ENCODE data around the gene SINHCAF. TPM values are rescaled to one million over a fixed set of nuclear protein-coding genes. Genes with fewer than 3 reads are reported as not detected.
A peak's percentile ranks its signal among the peaks of the same experiment; 100 is the strongest.
"Not testable (repeated sequence)": the region's sequence is repeated elsewhere in the genome, so short reads cannot be mapped to it uniquely, and the experiment has no call there.

SINHCAF gene, protein sequence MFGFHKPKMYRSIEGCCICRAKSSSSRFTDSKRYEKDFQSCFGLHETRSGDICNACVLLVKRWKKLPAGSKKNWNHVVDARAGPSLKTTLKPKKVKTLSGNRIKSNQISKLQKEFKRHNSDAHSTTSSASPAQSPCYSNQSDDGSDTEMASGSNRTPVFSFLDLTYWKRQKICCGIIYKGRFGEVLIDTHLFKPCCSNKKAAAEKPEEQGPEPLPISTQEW
- 1 to 10 TPM; 1.5 to 8.6 (median 2.8) TPM for total RNA-seq

DNA sequence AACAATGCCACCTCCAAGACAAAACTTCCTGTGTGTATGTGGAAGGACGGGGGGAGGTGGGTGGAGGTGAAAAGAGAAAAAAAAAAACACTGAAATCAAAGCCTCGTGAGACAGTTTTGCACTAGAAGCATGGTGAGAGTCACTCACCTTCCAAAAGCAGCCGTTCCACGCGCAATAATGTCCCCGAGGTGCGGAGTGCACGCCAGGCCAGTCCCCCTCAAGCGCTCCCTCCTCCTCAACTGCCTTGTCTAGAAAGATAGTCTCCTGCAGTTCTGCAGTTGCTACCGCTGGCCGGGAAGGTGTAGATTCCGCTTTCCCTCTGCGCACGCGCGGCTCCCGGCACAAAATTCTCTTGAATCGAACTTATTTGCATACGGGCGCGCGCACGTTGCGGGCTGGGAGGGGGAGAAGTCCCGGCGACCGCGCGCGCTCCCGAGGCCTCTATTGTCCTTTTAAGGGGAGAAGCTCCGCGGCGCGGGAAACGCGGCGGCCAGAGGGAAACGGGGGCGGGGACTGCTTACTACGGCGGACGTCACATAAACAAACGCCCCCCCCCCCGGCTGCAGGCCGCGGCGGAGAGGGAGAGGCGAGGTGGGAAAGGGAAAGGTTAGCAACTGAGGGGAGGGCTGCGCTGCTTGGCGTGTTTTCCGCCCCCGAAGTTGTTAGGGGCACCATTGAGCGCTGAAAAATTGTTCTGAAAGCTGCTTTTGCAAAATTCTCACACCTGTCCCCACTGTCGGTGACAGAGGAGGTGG is at the start of gene SINHCAF:
Gene SINHCAF (minus strand): TSS at position 274 of the 755 bp plus-strand sequence. CDS start 27,946 bp downstream, outside the sequence.
- TF ChIP-seq, protein P1, sequence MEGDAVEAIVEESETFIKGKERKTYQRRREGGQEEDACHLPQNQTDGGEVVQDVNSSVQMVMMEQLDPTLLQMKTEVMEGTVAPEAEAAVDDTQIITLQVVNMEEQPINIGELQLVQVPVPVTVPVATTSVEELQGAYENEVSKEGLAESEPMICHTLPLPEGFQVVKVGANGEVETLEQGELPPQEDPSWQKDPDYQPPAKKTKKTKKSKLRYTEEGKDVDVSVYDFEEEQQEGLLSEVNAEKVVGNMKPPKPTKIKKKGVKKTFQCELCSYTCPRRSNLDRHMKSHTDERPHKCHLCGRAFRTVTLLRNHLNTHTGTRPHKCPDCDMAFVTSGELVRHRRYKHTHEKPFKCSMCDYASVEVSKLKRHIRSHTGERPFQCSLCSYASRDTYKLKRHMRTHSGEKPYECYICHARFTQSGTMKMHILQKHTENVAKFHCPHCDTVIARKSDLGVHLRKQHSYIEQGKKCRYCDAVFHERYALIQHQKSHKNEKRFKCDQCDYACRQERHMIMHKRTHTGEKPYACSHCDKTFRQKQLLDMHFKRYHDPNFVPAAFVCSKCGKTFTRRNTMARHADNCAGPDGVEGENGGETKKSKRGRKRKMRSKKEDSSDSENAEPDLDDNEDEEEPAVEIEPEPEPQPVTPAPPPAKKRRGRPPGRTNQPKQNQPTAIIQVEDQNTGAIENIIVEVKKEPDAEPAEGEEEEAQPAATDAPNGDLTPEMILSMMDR (IDR thresholded peaks at IDR 0.05 in 4 of 5, conservative IDR thresholded peaks at IDR 0.05 in 1 of 5): no peak
- TF ChIP-seq POLR2A (IDR thresholded peaks at IDR 0.05): peak; percentile 61 to 89
- Histone ChIP-seq H3K4me1 (peaks cover 2 to 3% of the 10 kb centered on the region in 2 donors), H3K27ac (peak within 1 kb of the TSS; percentile 76 to 83 (median 82)), H3K9me3 (no peaks in the 10 kb centered on the region), H3K36me3 (no peaks in the 10 kb centered on the region), H3K27me3 (peaks cover 0 to 27% (median 13%) of the 10 kb centered on the region in 3 donors), H3K4me3 (peak within 1 kb of the TSS; percentile 70 to 85 (median 80))
- in situ Hi-C loops (cut with MboI; ENCODE audit: low sequenced_read_pairs in 4 of 4) (no loop called here), intact Hi-C loops (cut with DNase I; ENCODE audit: low total_unique reads) (loop anchor here (1.0 to 10.0 kb wide), 6 partner anchors 44 to 1674 kb away; partner anchors contain the start of genes AMN1, DENND5B, ETFBKMT and RESF1)
- DNase-seq (peak; percentile 98 to 99), ATAC-seq (peak; percentile 82 to 87)

- H3K36me3 ChIP-seq; intact Hi-C loops (cut with DNase I; ENCODE audit: low total_unique reads); H3K9me3 ChIP-seq; H3K4me3 ChIP-seq; in situ Hi-C loops (cut with MboI; ENCODE audit: low sequenced_read_pairs in 4 of 4); H3K4me1 ChIP-seq; H3K27ac ChIP-seq; ATAC-seq; DNase-seq; H3K27me3 ChIP-seq: not testable (repeated sequence)
Measured at GRCh38 chr12:31375422-31375821, 49.5 kb upstream of the SINHCAF start.

- peaks cover 6 to 9% of the 10 kb centered on the region in 2 donors for H3K4me1 ChIP-seq
- no peaks in the 10 kb centered on the region for H3K36me3 ChIP-seq
- ATAC-seq (no peak), DNase-seq (no peak)
- no peak overlapping the region for H3K4me3 ChIP-seq
- intact Hi-C loops (cut with DNase I; ENCODE audit: low total_unique reads): no loop called here
- no peaks in the 10 kb centered on the region for H3K9me3 ChIP-seq
- H3K27me3 ChIP-seq: no peaks in the 10 kb centered on the region
- in situ Hi-C loops (cut with MboI; ENCODE audit: low sequenced_read_pairs in 4 of 4): no loop called here
- TF ChIP-seq POLR2A (IDR thresholded peaks at IDR 0.05): no peak
- TF ChIP-seq, protein P1 (IDR thresholded peaks at IDR 0.05 in 4 of 5, conservative IDR thresholded peaks at IDR 0.05 in 1 of 5): no peak
- no peak overlapping the region for H3K27ac ChIP-seq
Measured at GRCh38 chr12:31371256-31371620, 45.3 kb upstream of the SINHCAF start.

- no peaks in the 10 kb centered on the region for H3K27me3 ChIP-seq
- no peaks in the 10 kb centered on the region for H3K36me3 ChIP-seq
- H3K9me3 ChIP-seq: no peaks in the 10 kb centered on the region
- DNase-seq: no peak
- peaks cover 6 to 9% of the 10 kb centered on the region in 2 donors for H3K4me1 ChIP-seq
- no peak for ATAC-seq
- peak overlapping the region in 2 of 4 donors; percentile 15 to 16 for H3K27ac ChIP-seq
- intact Hi-C loops (cut with DNase I; ENCODE audit: low total_unique reads) (loop anchor here (1.0 kb wide), 1 partner anchor 44 kb away; the partner anchor contains the start of gene SINHCAF), in situ Hi-C loops (cut with MboI; ENCODE audit: low sequenced_read_pairs in 4 of 4) (no loop called here)
- H3K4me3 ChIP-seq: peak overlapping the region; percentile 29 to 51 (median 48)
- TF ChIP-seq POLR2A (IDR thresholded peaks at IDR 0.05): no peak
- TF ChIP-seq, protein P1 (IDR thresholded peaks at IDR 0.05 in 4 of 5, conservative IDR thresholded peaks at IDR 0.05 in 1 of 5): no peak
Measured at GRCh38 chr12:31370531-31371255, 44.7 kb upstream of the SINHCAF start.

All from gastrocnemius medialis (tissue), 4 donors.